ENCODE results near the gene RNU4-1.

DNA sequence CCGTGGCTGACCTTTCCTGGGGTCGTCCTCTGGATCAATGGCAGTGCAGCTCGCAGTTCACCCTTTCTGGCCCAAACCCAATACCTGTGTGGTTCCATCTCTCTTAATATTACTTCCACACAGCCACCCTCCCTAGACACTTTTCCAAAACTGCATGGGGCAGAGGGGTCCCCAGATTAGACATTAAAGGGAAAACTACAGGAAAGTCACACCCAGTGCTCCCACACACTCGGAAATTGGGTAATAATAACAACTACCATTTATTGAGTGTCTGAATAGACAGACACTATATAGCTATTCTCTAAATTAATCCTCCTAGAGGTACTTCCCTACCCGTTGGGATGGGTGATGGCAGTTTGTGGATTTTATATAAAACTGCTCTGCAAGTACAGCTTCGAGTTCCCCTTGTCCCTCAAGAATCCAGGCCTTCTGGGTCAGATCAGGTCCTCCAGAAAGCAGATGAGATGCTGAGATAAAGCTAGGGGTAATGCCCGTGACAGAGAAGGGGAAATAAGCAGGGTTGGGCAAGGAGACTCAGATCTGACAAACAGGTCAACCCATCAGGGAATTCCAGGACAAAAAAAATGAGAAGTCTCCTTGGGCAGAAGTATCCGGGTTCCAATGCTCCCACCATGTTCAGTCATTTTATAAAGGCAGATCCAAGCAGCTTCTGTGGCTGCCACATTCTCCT lies 26.7 kb downstream of the RNU4-1 start:
- TF ChIP-seq, protein P1, sequence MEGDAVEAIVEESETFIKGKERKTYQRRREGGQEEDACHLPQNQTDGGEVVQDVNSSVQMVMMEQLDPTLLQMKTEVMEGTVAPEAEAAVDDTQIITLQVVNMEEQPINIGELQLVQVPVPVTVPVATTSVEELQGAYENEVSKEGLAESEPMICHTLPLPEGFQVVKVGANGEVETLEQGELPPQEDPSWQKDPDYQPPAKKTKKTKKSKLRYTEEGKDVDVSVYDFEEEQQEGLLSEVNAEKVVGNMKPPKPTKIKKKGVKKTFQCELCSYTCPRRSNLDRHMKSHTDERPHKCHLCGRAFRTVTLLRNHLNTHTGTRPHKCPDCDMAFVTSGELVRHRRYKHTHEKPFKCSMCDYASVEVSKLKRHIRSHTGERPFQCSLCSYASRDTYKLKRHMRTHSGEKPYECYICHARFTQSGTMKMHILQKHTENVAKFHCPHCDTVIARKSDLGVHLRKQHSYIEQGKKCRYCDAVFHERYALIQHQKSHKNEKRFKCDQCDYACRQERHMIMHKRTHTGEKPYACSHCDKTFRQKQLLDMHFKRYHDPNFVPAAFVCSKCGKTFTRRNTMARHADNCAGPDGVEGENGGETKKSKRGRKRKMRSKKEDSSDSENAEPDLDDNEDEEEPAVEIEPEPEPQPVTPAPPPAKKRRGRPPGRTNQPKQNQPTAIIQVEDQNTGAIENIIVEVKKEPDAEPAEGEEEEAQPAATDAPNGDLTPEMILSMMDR (IDR thresholded peaks at IDR 0.05) = no peak
- TF ChIP-seq POLR2A (IDR thresholded peaks at IDR 0.05; ENCODE audit: low read depth) = no peak

Measured in esophagus muscularis mucosa (tissue), 3 donors.